Prostate gland (tissue), 2 donors: ENCODE measurements around the gene PCBP4. TPM values are rescaled to one million over a fixed set of nuclear protein-coding genes. Genes with fewer than 3 reads are reported as not detected.

Experiments
- DNase-seq: peaks from one replicate; pipeline ENCODE4 v3.0.0-alpha.2; 2019; ENCODE audit warnings: low spot score
- H3K27ac ChIP-seq, 2 donors: fragments of 200-600 bp; sonication (generic); 2 replicates each; pipeline ENCODE4 v1.5.1; 2017 to 2019
- H3K27me3 ChIP-seq: fragments of 200-600 bp; sonication (generic); replicated peaks from 2 replicates; pipeline ENCODE4 v1.5.1; 2019; ENCODE audit not compliant: insufficient read depth
- H3K36me3 ChIP-seq, 2 donors: fragments of 200-600 bp; sonication (generic); 1 replicate in 1 of 2; 2 replicates in 1 of 2; pipeline versions ENCODE4 v1.5.1 to v1.8.1; 2017 to 2019
- H3K4me1 ChIP-seq: fragments of 200-600 bp; sonication (generic); replicated peaks from 2 replicates; pipeline ENCODE4 v1.5.1; 2019
- H3K4me3 ChIP-seq, 2 donors: fragments of 200-600 bp; sonication (generic); 2 replicates each; pipeline ENCODE4 v1.5.1; 2017 to 2019
- H3K9me3 ChIP-seq: fragments of 200-600 bp; sonication (generic); 2 replicates; pipeline ENCODE4 v1.5.1; 2017
- CTCF ChIP-seq, 4 experiments: fragments of 200-600 bp in 2 of 4; fragments of 450-650 bp in 2 of 4; sonication (generic) in 2 of 4; IDR thresholded peaks; 1 replicate in 3 of 4; 2 replicates in 1 of 4; pipeline ENCODE4 v1.5.1; 2016 to 2019; ENCODE audit warnings: antibody characterized with exemption in 4 of 4, mild to moderate bottlenecking in 2 of 4, moderate library complexity in 2 of 4
- POLR2A ChIP-seq: fragments of 450-650 bp; IDR thresholded peaks from one replicate; pipeline ENCODE4 v1.6.1; 2016; ENCODE audit warnings: antibody characterized with exemption, mild to moderate bottlenecking
- POLR2AphosphoS5 ChIP-seq: sonication (generic); formaldehyde crosslinking; IDR thresholded peaks from one replicate; pipeline ENCODE4 v1.6.1; 2017; ENCODE audit warnings: antibody characterized with exemption
- WGBS: methylation state at CpG from one replicate; pipeline ENCODE4 v1.1.5; 2018; 5-methylcytosine and 5-hydroxymethylcytosine counted together
- intact Hi-C: fragments of 100-400 bp; cut with DNase I; formaldehyde crosslinking; loops from one replicate; pipeline ENCODE4 v1.14.2; 2022
- total RNA-seq, 2 donors: library from RNA; depleted of rRNA; stranded (reverse); fragments of >200 nt; gene quantifications; one replicate each; pipeline ENCODE4 v1.1.0, GENCODE V29; 2016

PCBP4 gene
- total RNA-seq, 2 donors from 2014 or later = 74.0 to 74.1 TPM

- H3K4me3 ChIP-seq = no peak overlapping the region
- no peaks in the 10 kb centered on the region for H3K36me3 ChIP-seq
- H3K27me3 ChIP-seq = no peaks in the 10 kb centered on the region
- WGBS = 95% methylated on average over 4 of the region's 7 CpGs
- no peak for DNase-seq
- H3K4me1 ChIP-seq = peaks cover 8% of the 10 kb centered on the region
- no peak for TF ChIP-seq CTCF (IDR thresholded peaks at IDR 0.05)
- no peak for TF ChIP-seq POLR2A
- TF ChIP-seq POLR2AphosphoS5 = no peak
- H3K27ac ChIP-seq = no peak overlapping the region
- intact Hi-C loops = no loop called here
- no peaks in the 10 kb centered on the region for H3K9me3 ChIP-seq
Observed at GRCh38 chr3:51959651-51960050, 7.6 kb downstream of the PCBP4 start.

DNA sequence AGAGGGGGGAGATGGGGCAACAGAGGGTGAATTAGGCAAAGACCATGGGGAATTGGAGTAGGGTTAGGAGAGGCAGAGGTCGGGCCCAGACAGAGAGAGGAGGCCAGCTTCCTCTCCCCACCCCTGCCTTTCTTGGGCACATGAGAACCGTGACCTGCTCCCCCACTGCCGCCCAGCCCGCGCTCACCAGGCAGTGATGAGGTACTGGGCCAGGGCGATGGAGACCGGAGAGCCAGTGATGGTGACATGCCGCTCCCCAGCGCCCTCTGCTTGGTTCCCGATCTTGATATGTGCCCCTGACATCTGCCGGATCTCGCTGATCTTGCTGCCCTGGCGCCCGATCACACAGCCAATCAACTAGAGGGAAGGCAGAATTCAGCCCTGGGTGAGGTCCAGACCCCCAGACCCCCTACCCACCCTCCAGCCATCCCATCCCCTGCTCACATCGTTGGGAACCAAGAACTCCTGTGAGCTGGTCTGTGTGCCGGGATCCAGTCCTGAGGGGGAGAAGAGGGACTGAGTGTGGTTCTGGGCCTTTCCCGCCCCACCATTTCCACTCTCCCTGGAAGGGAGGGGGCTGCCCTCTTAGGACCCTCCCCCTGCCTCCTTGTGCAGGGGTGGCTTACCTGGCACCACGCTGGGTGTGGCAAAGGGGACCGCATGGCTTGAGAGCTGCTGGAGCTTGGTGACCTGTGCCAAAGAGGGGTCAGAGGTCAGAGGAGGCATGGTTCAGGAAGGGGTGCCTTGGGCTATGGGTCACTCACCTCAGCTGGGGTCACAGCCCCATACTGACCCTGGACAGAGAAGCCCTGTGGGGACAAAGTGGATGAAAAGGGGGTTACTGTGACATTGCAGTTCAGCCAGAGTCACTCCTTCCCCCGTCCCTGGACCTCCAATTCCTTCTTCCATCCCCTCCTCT is 8.4 kb downstream of the PCBP4 start:
- no peak for TF ChIP-seq CTCF (IDR thresholded peaks at IDR 0.05)
- no peak for TF ChIP-seq POLR2AphosphoS5
- no peak for TF ChIP-seq POLR2A
- intact Hi-C loops = no loop called here
- 92% methylated on average over 20 of the region's 20 CpGs for WGBS
- H3K27ac ChIP-seq = no peak overlapping the region
- peaks cover 8% of the 10 kb centered on the region for H3K4me1 ChIP-seq
- H3K9me3 ChIP-seq = no peaks in the 10 kb centered on the region
- DNase-seq = no peak
- no peak overlapping the region for H3K4me3 ChIP-seq
- no peaks in the 10 kb centered on the region for H3K27me3 ChIP-seq
- no peaks in the 10 kb centered on the region for H3K36me3 ChIP-seq

DNA sequence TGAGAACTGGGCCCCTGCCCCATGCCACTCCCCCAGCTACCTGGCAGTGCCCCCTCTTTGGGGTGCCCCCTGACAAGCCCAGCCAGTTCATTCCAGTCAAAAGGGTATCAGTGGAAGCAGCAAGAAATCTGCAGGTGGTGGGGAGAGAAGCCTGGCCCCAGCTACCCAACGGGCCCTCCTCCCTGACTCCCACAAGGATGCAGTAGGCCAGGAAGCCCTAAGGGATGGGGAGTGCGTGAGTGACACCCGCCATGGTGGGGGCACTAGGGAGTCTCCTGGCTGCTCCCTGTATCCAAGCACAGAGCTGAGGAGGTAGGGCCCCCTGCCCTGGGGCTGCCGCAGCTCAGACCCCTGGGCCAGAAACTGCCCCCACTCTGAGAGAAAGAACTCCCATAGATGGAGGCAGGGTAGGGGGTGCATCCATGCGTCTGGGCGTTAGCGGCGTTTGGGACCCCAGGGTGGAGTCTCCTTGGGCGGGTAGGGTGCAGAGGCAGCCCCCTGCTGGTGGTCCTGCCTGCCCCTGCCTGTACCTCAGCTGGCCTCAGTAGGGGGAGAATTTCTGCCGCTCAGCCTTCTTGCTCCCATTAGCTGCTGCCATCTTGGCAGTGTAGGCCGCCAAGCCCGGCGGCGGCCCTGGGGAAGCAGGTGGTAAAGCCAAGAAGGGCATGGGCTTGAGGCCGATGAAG is 9.6 kb downstream of the PCBP4 start:
- no peak overlapping the region for H3K27ac ChIP-seq
- no peaks in the 10 kb centered on the region for H3K27me3 ChIP-seq
- H3K36me3 ChIP-seq = no peaks in the 10 kb centered on the region
- H3K9me3 ChIP-seq = no peaks in the 10 kb centered on the region
- intact Hi-C loops = no loop called here
- peaks cover 8% of the 10 kb centered on the region for H3K4me1 ChIP-seq
- WGBS = 90% methylated on average over 15 of the region's 15 CpGs
- no peak overlapping the region for H3K4me3 ChIP-seq
- TF ChIP-seq CTCF (IDR thresholded peaks at IDR 0.05) (no peak), POLR2AphosphoS5 (no peak), POLR2A (no peak)
- DNase-seq = no peak

GRCh38 chr3:51955893-51956770 is 11.1 kb downstream of the PCBP4 start:
- Histone ChIP-seq H3K4me3 (peak overlapping the region; percentile 29 to 35), H3K36me3 (no peaks in the 10 kb centered on the region), H3K27me3 (no peaks in the 10 kb centered on the region), H3K27ac (peak overlapping the region; percentile 69 to 73), H3K4me1 (peaks cover 8% of the 10 kb centered on the region), H3K9me3 (no peaks in the 10 kb centered on the region)
- TF ChIP-seq CTCF (IDR thresholded peaks at IDR 0.05) = peak in 2 of 4 experiments; percentile 37 to 58
- TF ChIP-seq POLR2A = peak; percentile 23
- TF ChIP-seq POLR2AphosphoS5 = no peak
- 3% methylated on average over 60 of the region's 97 CpGs for WGBS
- peak; percentile 63 for DNase-seq
- intact Hi-C loops = no loop called here
